Colonic mucosa (tissue), 4 donors: ENCODE data around the gene PSAP. TPM values are rescaled to one million over a fixed set of nuclear protein-coding genes. Genes with fewer than 3 reads are reported as not detected.

Experiments used
- DNase-seq: peaks from one replicate; pipeline ENCODE4 v3.0.0-alpha.2; 2020
- H3K27ac ChIP-seq: fragments of 200-600 bp; one replicate; pipeline ENCODE4 v1.8.0; 2021
- H3K27me3 ChIP-seq: fragments of 200-600 bp; one replicate; pipeline ENCODE4 v1.8.0; 2021
- H3K36me3 ChIP-seq: fragments of 200-600 bp; one replicate; pipeline ENCODE4 v1.8.0; 2021
- H3K4me1 ChIP-seq: fragments of 200-600 bp; one replicate; pipeline ENCODE4 v1.8.0; 2021; ENCODE audit warnings: mild to moderate bottlenecking
- H3K4me3 ChIP-seq: fragments of 200-600 bp; one replicate; pipeline ENCODE4 v1.8.0; 2021
- H3K9ac ChIP-seq, 2 donors: one replicate each; pipeline ENCODE4 v1.7.0; 2013; ENCODE audit warnings: control low read depth in 2 of 2, low read depth in 2 of 2, low read length in 2 of 2
- H3K9me3 ChIP-seq: fragments of 200-600 bp; one replicate; pipeline ENCODE4 v1.8.0; 2021
- intact Hi-C: fragments of 100-400 bp; cut with DNase I; formaldehyde crosslinking; loops from one replicate; pipeline ENCODE4 v1.14.1; 2022
- total RNA-seq, 2 donors: library from RNA; stranded (reverse); fragmentation: NEBNext Ultra II Directional in 1 of 2; extraction: Animal tissue kit (Norgen Biotek cat#: 25700) in 1 of 2; gene quantifications; one replicate each; pipeline ENCODE4 v1.2.1, GENCODE V29; 2021
- TF ChIP-seq, protein P1 (sequence below): fragments of 200-600 bp; IDR thresholded peaks from one replicate; pipeline ENCODE4 v1.8.0; 2022; ENCODE audit warnings: antibody characterized with exemption, mild to moderate bottlenecking
- donor health status: healthy.
- donor health status: DM: no; HTN: no; CAD: no.
- donor health status: DM: no; HTN: no; CAD: no.

PSAP gene
- total RNA-seq, 2 donors from 2014 or later, result 363 to 629 TPM

DNA sequence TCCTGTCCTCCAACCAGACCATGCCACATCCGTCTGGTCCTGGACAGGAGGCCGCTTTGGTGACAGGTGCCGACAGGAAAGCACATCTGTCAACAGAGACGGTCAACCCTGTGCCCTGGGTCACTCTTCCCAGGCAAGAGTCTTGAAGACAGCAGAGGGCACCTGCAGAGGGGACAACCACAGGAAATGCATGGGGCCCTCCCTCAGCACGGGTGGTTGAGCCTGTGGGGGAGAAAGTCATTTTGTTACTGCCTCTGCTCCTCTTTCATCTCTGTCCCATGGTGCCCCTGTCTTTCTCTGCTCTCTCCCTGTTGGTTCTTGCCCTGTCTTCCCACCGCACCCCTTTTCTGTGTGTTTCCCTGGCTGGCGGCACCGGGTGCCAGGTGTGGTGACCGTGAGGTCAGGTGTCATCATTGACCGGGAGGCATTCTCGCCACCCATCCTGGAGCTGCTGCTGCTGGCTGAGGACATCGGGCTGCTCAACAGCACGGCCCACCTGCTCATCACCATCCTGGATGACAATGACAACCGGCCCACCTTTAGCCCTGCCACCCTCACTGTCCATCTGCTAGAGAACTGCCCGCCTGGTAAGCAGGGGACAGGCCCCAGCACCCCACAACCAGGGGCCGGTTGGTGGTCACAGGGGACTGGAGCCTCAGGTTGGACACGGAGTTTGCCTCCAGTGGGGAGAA, 60.2 kb downstream of the PSAP start:
- H3K27me3 ChIP-seq, result no peaks in the 10 kb centered on the region
- H3K9me3 ChIP-seq, result no peaks in the 10 kb centered on the region
- intact Hi-C loops, result no loop called here
- H3K9ac ChIP-seq, result no peak overlapping the region
- no peak overlapping the region for H3K4me3 ChIP-seq
- no peak overlapping the region for H3K27ac ChIP-seq
- H3K4me1 ChIP-seq, result no peaks in the 10 kb centered on the region
- TF ChIP-seq, protein P1, sequence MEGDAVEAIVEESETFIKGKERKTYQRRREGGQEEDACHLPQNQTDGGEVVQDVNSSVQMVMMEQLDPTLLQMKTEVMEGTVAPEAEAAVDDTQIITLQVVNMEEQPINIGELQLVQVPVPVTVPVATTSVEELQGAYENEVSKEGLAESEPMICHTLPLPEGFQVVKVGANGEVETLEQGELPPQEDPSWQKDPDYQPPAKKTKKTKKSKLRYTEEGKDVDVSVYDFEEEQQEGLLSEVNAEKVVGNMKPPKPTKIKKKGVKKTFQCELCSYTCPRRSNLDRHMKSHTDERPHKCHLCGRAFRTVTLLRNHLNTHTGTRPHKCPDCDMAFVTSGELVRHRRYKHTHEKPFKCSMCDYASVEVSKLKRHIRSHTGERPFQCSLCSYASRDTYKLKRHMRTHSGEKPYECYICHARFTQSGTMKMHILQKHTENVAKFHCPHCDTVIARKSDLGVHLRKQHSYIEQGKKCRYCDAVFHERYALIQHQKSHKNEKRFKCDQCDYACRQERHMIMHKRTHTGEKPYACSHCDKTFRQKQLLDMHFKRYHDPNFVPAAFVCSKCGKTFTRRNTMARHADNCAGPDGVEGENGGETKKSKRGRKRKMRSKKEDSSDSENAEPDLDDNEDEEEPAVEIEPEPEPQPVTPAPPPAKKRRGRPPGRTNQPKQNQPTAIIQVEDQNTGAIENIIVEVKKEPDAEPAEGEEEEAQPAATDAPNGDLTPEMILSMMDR, result no peak
- DNase-seq, result no peak
- no peaks in the 10 kb centered on the region for H3K36me3 ChIP-seq

DNA sequence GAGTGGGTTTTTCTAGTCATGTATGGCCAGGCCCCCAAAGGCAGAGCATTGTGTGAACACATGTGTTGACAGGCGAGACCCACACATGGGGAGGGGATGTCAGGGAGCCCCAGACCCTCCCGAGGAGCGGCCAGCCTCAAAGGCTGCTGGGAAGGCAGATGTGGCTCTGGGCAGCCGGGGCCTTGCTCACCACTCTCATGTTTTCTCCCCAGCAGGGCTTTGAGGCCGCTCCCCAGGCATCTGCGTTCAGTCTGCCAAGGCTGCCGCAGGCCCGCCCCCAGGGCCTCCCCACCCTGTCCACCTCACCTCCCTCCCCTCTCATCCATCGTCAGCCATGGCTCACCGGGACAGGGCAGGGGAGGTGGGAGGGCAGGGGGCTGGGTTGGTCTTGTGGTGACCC, 61.2 kb downstream of the PSAP start:
- Histone ChIP-seq H3K27me3 (no peaks in the 10 kb centered on the region), H3K27ac (no peak overlapping the region), H3K4me1 (no peaks in the 10 kb centered on the region), H3K9me3 (no peaks in the 10 kb centered on the region), H3K4me3 (no peak overlapping the region), H3K36me3 (no peaks in the 10 kb centered on the region), H3K9ac (no peak overlapping the region)
- intact Hi-C loops, result no loop called here
- no peak for DNase-seq
- TF ChIP-seq, protein P1, result no peak

DNA sequence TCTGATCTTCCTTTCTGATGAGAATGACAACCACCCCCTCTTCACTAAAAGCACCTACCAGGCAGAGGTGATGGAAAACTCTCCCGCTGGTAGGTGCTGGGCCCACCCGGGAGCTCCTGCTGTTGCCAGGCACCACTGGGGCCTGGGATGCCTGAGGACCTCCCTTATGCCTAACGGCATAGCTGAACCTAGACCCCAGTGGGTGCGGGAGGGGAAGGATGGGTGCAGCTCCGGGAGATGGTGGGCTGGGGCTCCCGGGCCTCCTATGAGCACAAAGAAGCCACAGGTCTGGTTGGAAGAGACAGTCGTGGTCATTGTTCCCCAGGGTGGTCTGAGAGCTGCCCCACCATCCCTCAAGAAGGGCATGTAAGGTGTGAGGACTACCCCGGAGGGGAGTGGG, 62.1 kb downstream of the PSAP start:
- H3K9me3 ChIP-seq, result no peaks in the 10 kb centered on the region
- no peak overlapping the region for H3K9ac ChIP-seq
- TF ChIP-seq, protein P1, result no peak
- intact Hi-C loops, result no loop called here
- no peaks in the 10 kb centered on the region for H3K4me1 ChIP-seq
- no peaks in the 10 kb centered on the region for H3K36me3 ChIP-seq
- no peaks in the 10 kb centered on the region for H3K27me3 ChIP-seq
- DNase-seq, result no peak
- H3K27ac ChIP-seq, result no peak overlapping the region
- no peak overlapping the region for H3K4me3 ChIP-seq

DNA sequence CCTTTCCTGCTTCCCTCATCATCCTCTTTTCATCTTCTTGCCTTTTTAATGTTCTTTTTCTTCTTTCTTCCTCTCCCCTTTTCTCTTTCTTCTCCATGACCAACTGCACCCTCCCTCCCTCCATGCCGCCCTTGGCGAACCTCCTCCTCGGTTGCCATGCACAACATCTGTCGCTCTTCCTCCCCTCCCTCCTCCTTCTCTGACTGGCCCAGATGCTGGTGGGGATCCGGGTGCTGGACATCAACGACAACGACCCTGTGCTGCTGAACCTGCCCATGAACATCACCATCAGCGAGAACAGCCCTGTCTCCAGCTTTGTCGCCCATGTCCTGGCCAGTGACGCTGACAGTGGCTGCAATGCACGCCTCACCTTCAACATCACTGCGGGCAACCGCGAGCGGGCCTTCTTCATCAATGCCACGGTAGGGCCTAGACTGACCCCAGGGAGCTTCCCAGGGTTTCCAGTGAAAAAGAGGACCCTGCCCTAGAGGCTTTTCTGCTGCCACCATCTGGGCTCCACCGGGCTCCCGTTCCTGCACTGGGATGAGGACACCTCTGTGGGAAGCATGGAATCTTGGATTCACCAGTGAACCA, 66.3 kb downstream of the PSAP start:
- TF ChIP-seq, protein P1, result no peak
- no peak overlapping the region for H3K27ac ChIP-seq
- no peaks in the 10 kb centered on the region for H3K36me3 ChIP-seq
- H3K27me3 ChIP-seq, result no peaks in the 10 kb centered on the region
- no peaks in the 10 kb centered on the region for H3K4me1 ChIP-seq
- H3K4me3 ChIP-seq, result no peak overlapping the region
- H3K9me3 ChIP-seq, result no peaks in the 10 kb centered on the region
- intact Hi-C loops, result no loop called here
- no peak overlapping the region for H3K9ac ChIP-seq
- DNase-seq, result no peak

DNA sequence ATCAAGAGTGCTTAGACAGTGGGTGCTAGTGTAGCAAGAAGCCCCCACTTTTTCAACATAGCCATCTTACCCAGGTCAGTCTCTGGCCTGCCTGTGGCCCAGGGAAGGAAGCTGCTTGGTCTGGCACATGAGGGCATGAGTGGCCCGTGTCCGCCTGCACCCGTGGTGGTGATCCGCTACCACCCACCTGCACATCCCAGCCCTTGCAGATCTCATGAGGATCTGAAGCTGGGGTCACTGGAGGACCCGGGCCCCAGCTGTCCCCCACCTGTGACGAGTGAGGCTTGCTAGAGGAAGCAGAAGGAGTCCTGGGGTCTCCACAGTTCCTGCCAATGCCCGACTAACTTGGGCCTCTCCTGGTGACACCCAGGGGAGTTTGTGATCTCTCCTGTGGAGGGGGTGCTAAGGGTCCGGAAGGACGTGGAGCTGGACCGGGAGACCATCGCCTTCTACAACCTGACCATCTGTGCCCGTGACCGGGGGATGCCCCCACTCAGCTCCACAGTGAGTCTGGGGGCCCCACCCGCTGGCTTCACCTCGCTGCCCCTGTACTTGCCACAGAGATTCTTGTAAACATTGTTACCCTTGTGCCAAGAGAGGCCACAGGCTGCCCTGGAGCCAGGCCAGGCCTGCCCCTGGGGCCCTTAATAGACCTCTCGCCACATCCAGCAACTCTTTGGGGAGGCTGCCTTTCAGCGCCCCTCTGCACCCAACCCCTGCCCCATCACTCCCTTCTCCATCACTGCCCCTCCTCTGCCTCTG, 67.0 kb downstream of the PSAP start:
- intact Hi-C loops, result no loop called here
- Histone ChIP-seq H3K36me3 (no peaks in the 10 kb centered on the region), H3K27ac (no peak overlapping the region), H3K27me3 (no peaks in the 10 kb centered on the region), H3K9me3 (no peaks in the 10 kb centered on the region), H3K4me1 (no peaks in the 10 kb centered on the region), H3K4me3 (no peak overlapping the region), H3K9ac (no peak overlapping the region)
- no peak for DNase-seq
- TF ChIP-seq, protein P1, result no peak
